Mesothelial cell of epicardium (in vitro differentiated cells): ENCODE data around the gene OSCP1. TPM values are rescaled to one million over a fixed set of nuclear protein-coding genes. Genes with fewer than 3 reads are reported as not detected.

Source experiments
- DNase-seq, 2 experiments: peaks; one replicate each; pipeline ENCODE4 v3.0.0; 2021; ENCODE audit warnings: low spot score in 2 of 2; ENCODE audit not compliant: unreplicated experiment in 2 of 2
- H3K27ac Mint-ChIP-seq: 2 replicates; pipeline ENCODE4 v1.8.0; 2021; ENCODE audit warnings: mixed read lengths
- H3K27me3 Mint-ChIP-seq: 2 replicates; pipeline ENCODE4 v1.8.0; 2021; ENCODE audit warnings: low read depth, mixed read lengths
- H3K36me3 Mint-ChIP-seq: 2 replicates; pipeline ENCODE4 v1.8.0; 2021; ENCODE audit warnings: mixed read lengths
- H3K4me1 Mint-ChIP-seq: 2 replicates; pipeline ENCODE4 v1.8.0; 2021; ENCODE audit warnings: mixed read lengths
- H3K4me3 Mint-ChIP-seq: 2 replicates; pipeline ENCODE4 v1.8.0; 2021; ENCODE audit warnings: mild to moderate bottlenecking, moderate library complexity, mixed read lengths
- H3K9me3 Mint-ChIP-seq: 2 replicates; pipeline ENCODE4 v1.8.0; 2021; ENCODE audit warnings: mixed read lengths
- CTCF ChIP-seq: fragments of 200-600 bp; sonication (generic); IDR thresholded peaks from one replicate; pipeline ENCODE4 v1.5.0; 2021; ENCODE audit warnings: antibody characterized with exemption; ENCODE audit not compliant: unreplicated experiment
- total RNA-seq: library from RNA; stranded (reverse); gene quantifications from 3 replicates; pipeline ENCODE4 v1.2.1, GENCODE V29; 2021

Gene OSCP1
- total RNA-seq, 1 donor from 2014 or later = 7.0 TPM

DNA sequence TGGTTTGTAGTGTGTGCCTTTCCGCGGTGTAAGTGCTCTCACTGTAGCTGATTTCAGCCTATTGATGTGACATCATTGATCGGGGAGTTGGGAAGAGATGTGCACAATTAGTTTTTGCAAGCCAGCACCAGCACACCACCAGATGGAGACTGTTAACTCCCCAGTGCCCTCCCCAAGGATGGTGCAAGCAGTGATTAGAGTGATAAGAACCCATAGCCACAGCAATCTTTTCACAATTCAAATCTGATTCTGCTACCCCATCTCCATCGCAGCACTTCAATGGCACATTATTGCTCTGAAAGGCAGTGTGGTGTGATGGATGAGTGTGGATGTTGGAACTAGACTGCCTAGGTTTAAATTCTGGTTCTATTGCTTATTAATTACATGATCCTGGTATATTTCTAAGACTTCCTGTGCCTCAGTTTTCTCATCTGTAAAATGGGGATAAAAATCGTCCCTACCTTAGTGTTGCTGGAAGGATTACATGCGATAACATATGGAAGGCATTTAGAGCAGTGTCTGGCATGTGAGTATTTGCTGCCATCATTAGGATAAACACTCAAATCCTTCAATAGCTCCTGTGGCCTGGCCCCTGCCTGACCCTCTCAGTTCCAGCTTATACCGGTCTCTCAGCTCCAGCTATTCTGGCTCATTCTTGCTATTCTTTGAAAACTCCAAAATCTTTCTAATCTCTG, 25.8 kb upstream of the OSCP1 start:
- H3K27ac Mint-ChIP-seq = no peak overlapping the region
- TF ChIP-seq CTCF = no peak

GRCh38 chr1:36475341-36475740, 25.1 kb upstream of the OSCP1 start:
- no peak overlapping the region for H3K4me3 Mint-ChIP-seq
- no peaks in the 10 kb centered on the region for H3K27me3 Mint-ChIP-seq
- no peaks in the 10 kb centered on the region for H3K36me3 Mint-ChIP-seq
- DNase-seq = no peak
- no peaks in the 10 kb centered on the region for H3K9me3 Mint-ChIP-seq
- peaks cover 3% of the 10 kb centered on the region for H3K4me1 Mint-ChIP-seq
- H3K27ac Mint-ChIP-seq = no peak overlapping the region
- no peak for TF ChIP-seq CTCF

More for the DNA sequence above, 25.8 kb upstream of the OSCP1 start:
- Mint-ChIP-seq H3K36me3 (no peaks in the 10 kb centered on the region), H3K4me1 (peaks cover 3% of the 10 kb centered on the region), H3K4me3 (no peak overlapping the region), H3K27me3 (no peaks in the 10 kb centered on the region), H3K9me3 (no peaks in the 10 kb centered on the region)
- DNase-seq = no peak

- Mint-ChIP-seq H3K4me3 (no peak overlapping the region), H3K9me3 (no peaks in the 10 kb centered on the region), H3K27me3 (no peaks in the 10 kb centered on the region), H3K36me3 (no peaks in the 10 kb centered on the region), H3K27ac (no peak overlapping the region), H3K4me1 (peaks cover 3% of the 10 kb centered on the region)
- no peak for TF ChIP-seq CTCF
- no peak for DNase-seq
Observed at GRCh38 chr1:36472656-36473055, 22.4 kb upstream of the OSCP1 start.

- Mint-ChIP-seq H3K4me1 (peaks cover 3% of the 10 kb centered on the region), H3K27me3 (no peaks in the 10 kb centered on the region), H3K4me3 (no peak overlapping the region), H3K27ac (no peak overlapping the region), H3K9me3 (no peaks in the 10 kb centered on the region), H3K36me3 (no peaks in the 10 kb centered on the region)
- no peak for DNase-seq
- TF ChIP-seq CTCF = no peak
Observed at GRCh38 chr1:36471830-36472641, 21.8 kb upstream of the OSCP1 start.

GRCh38 chr1:36469163-36469562, 18.9 kb upstream of the OSCP1 start:
- Mint-ChIP-seq H3K36me3 (no peaks in the 10 kb centered on the region), H3K27me3 (no peaks in the 10 kb centered on the region), H3K27ac (no peak overlapping the region), H3K4me1 (peaks cover 15% of the 10 kb centered on the region), H3K9me3 (no peaks in the 10 kb centered on the region), H3K4me3 (no peak overlapping the region)
- DNase-seq = no peak
- no peak for TF ChIP-seq CTCF
